HG02571 (cell line): Measurements from ENCODE around the gene EDN3.
"Not testable (repeated sequence)": the region's sequence is repeated elsewhere in the genome, so short reads cannot be mapped to it uniquely, and the experiment has no call there.

Source experiments
- ATAC-seq: cut with Tn5 transposase; IDR thresholded peaks from one replicate; pipeline ENCODE4 v1.9.1; 2021; ENCODE audit warnings: mild to moderate bottlenecking, moderate library complexity; ENCODE audit not compliant: unreplicated experiment

EDN3 gene

DNA sequence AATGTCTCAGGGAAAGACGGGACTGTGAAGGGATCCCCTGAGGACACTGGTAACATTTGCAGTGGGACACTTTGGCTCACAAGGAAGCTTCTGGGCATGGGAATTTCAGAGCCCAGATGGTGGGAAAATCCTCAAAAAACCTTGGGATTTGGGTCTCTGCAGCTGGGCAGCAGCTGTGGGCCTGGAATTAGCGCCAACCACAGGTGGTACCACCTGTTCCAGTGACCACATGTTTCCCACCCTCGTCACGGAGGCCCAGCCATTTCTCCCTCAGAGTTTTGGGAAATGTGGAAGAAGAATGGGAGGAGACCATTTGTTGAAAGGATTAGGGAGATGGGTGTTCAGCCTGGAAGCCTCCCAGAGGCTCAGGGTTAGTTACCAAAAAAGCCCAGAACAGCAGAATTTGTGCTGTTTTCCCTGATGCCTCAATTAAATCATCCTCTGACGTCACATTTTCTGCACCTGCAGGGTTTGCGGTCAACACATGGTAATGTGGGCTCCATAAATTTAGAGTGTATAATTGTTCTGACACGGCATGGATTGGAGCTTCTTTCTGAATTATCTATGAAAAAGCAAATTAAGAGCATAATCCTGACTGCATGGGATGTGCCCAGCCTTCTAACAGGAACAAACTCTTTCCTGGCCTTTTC lies 34.4 kb downstream of the EDN3 start:
- ATAC-seq: no peak

DNA sequence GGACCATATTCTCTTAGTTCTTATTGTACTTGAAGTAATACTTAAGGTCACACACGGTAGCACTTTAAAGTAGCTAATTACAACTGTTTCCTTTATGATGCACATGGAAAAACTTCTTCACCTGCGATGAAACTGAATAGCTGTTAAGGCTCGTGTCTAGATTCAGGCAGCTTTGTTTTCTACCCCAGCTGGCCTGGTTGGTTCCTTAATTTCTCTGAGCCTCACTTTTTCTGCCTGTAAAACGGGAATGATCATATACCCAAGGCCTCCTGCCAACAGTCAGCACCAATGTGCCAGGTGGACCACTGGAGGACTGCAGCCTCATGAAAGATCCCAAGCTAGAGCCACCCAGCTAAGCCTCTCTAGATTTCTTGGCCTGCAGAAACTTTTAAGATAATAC lies 35.0 kb downstream of the EDN3 start:
- ATAC-seq: no peak

DNA sequence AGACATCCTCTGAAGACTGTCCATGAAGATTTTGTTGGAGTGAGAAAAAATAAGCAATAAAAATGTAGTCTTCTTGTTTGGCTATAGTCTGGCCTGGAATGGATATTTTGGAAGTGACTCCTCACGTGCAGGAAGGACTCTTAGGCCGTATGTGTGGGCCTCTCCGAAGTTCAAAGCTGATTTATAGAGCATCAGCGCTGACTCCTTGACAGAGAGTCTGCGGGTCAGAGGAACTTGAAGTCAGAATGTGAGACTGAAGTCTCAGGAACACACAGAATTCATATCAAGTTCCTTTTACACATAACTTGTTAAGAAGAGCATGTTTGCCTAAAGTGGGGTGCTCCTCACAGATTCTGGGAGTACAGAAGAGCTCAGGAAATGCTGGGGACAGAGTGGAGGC lies 36.1 kb downstream of the EDN3 start:
- no peak for ATAC-seq

DNA sequence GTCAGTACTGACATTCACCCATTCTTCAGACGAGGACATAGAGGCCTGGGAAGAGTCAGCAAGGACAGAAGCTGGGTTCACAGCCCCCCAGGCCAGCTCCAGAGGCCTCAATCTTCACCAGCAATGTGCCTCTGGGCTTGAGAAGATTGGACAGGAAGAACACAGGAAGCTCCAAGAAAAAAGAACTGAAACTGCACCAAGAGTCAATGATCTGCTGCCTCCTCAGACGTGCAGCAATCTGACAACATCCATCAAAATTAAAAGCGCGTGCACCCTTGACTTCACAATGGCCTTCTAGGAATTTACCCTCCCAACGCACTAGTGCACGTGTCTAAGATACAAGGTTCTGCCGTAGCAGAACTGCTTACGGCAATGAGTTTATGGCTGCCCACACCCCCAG lies 38.0 kb downstream of the EDN3 start:
- ATAC-seq: not testable (repeated sequence)

DNA sequence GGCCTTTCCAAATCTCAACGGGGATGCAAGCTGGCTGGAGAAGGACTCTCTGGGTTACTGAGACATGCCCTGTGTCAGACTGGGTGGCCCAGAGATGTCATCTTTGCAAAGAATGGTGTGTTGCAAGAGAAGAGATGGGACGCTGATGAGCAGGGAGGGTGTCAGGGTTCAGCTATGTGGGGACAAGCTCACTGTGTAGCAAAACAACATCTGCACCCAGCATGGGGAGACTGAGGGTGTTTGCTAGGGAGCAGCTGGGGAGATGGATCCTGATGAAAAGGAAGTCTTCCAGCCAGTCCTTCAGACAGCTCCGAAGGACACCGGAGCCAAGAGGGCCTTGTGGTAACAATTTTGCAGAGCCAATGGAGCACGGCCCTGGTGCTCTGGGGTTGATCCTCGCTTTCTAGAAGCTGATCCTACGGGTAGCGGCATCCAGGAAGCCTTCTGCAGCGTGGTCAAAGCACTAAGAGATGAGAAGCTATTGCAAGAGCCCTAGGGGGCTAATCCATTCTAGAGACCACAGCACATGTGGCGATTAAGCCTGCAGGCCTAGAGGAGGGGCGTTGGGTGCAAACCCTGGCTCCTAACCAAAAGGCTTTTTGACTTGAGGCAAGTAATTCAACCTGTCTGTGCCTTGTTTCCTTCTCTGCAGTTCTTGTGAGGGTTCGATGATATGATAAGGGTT lies 39.9 kb downstream of the EDN3 start:
- ATAC-seq: no peak

DNA sequence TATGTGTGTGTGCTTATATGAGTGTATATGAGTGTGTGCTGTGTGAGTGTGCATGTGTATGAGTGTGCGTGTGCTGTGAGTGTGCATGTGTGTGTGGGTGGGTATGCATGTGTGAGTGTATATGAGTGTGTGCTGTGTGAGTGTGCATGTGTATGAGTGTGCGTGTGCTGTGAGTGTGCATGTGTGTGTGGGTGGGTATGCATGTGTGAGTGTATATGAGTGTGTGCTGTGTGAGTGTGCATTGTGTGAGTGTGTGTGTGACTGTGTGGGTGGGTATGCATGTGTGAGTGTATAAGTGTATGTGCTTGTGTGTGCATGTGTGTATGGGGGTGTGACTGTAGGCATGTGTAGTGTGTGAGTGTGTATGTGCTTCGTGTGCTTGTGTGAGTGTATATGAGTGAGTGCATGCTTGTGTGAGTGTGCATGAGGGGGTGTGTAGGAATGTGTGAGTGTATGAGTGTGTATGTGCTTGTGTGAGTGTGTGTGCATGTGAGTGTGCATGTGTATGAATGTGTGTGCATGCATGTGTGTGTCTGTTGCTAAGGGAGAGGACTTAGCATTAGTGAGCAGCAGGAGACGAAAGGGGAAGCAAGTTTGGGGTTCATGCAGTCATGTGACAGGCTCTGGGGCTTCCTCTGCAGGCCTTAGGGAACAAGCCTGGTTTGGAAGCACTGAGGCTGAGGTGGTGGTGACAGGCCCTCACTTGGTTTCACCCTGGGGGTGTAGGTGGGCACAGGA lies 41.0 kb downstream of the EDN3 start:
- ATAC-seq: not testable (repeated sequence)

DNA sequence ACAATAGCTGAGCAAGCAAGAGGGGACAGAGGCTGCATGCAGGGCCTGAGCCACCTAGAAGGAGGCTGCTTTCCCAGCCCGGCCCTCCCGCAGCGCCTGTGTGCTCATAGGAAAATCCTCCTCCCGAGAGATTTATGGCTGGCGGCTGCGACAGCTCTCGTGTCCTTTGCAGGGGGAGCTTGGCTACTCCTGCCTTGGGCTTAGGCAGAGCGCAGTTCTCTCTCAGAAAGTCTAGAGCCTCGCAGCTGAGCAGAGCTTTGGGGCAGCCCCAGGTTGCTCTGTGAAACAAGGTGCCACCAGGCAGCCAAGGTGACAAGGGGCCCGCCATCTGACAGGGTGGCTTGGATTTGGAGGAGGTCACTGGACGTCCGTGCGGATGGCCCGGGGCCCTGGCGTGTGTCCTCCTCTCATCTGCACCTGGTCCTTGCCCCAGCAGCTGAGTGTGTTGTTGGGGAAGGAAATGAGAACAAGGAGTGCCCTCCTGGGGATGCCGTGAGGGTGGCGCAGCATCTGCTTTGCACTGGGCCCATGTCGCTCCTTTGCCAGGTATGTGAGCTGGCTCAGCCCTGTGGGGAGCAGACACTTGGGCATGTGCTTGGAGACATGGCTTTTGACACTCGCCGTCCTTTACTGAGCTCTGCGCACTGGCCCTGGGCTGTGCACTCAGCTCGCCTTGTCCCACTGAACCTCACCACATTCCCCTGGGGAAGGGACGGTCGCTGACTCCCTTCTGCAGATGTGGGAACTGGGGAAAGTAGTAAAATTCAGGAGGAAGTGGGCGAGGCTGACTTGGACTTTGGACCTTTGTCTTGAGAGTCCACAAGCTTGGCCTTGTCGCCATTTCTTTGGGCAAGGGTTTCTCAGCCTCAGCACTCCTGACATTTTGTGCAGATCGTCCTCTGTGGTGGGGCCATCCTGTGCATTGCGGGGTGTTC lies 41.9 kb downstream of the EDN3 start:
- ATAC-seq: no peak

DNA sequence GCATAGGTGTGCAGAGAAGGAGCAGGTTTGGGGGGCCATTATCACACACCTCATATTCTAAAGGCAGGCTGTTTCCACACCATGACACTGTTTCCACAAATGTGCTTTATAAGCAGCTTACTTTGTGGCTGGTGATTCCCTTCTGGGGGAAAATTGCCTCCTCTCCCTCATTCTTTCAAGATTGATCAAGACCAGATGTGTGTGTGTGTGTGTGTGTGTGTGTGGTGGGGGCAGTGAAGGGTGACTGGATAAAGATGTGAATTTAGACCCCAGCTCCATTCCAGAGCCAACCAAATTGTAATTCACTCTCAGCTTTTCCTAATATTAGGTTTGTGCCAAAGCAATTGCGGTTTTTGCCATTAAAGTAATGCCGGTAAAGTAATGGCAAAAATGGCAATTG lies 45.6 kb downstream of the EDN3 start:
- no peak for ATAC-seq

DNA sequence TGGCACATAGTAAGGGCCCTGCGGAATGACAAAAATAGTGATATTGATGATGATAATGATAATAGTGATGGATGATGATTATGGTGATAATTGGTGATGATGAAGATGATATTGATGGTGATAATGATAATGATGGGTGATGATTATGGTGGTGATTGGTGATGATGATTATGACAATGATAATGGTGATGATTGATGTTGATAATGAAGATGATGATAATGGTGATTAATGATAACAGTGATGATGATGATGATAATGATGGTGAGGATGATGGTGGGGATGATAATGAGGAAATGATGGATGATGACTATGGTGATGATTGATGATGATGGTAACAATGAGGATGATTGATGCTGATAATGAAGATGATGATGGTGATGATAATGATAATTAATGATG lies 48.9 kb downstream of the EDN3 start:
- ATAC-seq: no peak

DNA sequence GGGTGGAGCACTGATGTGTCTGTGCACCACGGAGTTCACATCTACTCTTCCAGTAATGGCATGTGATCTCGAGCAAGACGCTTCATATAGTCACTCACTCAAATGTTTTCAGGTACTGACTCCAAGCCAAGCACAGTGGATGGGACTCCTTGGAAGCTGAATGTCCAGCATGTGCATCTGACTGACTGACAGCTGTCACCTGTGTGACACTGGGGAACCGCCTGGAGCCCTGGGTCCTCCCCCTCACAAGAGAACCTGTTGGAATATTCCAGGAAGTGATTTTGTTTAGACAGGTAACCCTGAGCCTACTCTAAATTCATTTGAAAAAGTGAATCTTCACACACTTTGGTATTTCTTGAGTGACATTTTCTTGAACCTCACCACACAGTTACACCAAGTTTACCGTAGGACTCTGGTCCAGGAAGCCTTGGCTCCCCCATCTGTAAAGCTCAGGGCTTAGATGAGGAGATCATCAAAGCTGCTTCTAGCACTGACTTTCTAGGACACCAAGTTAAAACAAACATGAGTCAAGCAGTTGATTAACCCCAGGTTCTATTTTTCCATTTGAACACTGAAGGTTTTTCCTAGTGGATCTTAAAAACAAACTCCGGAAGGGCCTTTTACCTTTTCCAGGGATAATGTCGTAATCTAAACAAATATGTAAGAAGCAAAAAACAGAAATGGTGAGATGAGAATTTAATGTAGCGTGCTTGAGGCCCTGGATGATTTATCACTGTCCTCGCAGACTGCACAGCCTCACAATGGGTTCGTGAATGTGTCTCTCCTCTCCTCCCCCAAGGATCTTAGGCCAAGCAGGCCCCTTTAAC lies 50.1 kb downstream of the EDN3 start:
- no peak for ATAC-seq

DNA sequence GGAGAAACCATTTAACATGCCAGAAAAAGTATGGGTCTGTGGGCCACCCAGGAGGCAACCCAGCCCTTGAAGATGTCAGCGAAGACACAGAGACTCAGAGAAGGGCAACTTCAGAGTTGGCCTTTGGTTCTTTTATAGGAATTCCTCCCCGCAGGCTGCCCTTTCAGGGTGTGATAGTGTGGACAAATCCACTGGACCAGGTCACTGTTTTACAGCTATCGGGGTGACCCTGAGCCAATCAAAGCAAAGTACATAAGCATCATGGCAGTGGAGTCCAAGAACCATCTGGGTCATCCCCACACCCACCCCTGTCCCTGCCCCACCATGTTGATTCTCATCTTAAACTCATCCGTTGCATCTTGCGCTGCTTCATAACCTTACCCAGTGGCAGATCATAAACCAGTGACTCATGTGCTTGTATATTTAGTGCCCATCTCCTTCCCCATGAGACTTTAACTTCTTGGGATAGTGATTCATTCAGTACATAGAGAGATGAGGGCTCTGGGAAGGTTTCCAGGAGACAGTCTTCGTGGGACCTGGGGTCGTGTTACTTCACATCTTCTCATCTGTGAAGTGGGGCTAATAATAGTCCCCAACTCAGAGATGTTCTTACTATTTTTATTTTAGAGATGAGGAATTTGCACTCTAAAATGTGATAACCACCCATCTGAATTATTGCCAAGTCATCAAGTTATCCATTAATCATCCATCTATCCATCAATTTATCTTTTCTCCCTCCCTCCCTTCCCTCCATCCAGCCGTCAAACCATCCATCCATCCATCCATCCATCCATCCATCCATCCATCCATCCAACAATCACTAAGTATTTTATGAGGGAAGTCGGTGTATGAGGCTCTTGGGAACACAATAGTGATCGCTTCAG lies 51.0 kb downstream of the EDN3 start:
- ATAC-seq: no peak

DNA sequence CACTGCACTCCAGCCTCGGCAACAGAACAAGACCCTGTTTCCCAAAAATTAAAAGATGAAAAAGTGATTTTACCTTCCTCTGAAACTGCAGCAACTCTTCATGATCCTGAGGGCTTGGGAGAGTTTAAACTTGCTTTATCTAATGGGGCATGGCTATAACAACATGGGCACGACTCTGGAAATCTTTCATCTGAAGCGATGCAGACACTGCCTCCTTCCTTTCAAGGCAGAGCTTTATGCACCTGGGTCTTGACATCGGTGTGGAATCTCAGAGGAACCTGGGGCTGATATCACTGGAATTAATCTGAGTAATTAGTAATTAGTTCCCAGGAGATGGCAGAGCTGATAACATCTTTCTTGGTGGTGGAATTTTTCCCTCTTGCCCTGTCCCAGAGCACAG lies 52.1 kb downstream of the EDN3 start:
- no peak for ATAC-seq

DNA sequence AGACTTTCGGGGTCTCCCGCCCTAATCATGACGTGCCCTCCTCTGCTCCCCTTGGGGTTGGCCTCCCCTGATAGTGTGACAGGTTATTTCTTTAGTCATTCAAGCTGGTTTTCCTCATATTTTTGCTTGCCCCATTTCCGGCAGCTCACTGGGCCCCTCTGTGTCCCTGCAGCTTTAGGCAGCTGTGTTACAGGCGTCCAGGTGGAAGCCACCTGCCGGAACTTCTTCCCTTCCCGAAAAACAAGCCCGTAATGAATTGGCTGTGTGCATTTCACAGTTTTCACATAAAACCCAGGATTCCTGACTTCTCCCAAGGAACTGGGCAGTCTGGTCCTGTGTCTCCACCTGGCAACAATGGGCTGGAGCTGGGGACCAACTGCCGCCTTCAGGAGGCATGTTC lies 52.6 kb downstream of the EDN3 start:
- no peak for ATAC-seq

DNA sequence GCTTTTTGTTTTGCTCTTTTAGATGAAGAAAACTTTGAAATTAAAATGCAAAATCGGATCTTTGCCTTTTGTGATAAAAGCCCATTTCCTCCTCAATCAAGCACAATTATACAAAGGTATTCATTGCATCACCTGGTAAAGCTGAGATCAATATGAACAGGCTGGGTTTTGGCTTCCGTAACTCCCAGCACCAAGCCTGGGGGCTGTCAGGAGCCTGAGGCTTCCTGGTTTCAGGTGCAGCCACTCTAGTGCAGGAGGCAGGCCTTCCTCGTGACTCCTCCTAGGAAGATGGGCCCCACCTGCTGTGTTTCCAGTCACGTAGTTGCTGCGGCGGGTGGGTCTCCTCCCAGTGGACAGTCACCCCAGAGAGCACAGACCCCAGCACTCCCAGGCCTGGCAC lies 54.0 kb downstream of the EDN3 start:
- no peak for ATAC-seq

DNA sequence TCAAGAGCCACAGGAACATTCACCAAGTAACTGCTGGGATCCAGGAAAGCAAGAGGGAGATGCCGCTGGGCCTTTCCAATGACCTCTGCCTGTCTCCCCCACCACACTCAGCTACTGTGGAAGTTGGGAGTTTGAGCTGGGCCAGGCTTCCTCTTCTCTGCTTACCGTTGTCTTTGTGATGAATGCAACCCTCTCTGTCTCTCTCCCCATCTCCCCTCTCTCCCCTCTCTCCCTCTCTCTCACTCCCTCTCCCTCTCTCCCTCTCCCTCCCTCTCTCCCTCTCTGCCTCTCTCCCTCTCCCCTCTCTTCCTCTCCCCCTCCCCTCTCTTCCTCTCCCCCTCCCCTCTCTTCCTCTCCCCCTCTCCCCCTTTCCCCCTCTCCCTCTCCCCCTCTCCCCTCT lies 54.8 kb downstream of the EDN3 start:
- ATAC-seq: no peak

DNA sequence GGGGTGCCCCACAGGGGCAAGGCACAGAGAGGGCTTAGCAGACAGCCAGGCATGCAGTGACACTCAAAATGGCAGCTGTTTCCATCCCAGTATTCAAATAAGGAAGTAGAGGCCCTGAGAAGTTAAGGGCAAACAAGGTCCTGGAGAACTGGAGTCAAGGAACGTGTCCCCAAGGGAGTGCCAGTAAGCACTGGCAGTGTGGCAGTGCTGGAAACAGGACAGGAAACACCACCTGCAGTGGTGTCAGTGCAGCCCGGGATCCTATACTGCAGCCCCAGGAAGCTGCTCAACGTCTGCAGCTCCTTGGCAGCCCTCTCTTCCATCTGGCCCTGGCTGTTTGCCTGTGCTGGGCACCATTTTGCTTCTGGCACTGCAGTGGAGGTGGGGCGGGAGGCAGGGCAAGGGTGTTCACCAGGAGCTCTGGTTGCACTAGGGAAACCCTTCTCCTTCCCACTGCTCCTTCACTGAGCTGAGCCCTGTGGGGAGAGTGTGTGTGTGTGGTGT lies 56.3 kb downstream of the EDN3 start:
- no peak for ATAC-seq

DNA sequence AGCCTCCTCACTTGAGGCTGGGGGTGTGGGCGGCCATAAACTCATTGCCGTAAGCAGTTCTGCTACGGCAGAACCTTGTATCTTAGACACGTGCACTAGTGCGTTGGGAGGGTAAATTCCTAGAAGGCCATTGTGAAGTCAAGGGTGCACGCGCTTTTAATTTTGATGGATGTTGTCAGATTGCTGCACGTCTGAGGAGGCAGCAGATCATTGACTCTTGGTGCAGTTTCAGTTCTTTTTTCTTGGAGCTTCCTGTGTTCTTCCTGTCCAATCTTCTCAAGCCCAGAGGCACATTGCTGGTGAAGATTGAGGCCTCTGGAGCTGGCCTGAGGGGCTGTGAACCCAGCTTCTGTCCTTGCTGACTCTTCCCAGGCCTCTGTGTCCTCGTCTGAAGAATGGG lies 58.4 kb downstream of the EDN3 start:
- not testable (repeated sequence) for ATAC-seq

DNA sequence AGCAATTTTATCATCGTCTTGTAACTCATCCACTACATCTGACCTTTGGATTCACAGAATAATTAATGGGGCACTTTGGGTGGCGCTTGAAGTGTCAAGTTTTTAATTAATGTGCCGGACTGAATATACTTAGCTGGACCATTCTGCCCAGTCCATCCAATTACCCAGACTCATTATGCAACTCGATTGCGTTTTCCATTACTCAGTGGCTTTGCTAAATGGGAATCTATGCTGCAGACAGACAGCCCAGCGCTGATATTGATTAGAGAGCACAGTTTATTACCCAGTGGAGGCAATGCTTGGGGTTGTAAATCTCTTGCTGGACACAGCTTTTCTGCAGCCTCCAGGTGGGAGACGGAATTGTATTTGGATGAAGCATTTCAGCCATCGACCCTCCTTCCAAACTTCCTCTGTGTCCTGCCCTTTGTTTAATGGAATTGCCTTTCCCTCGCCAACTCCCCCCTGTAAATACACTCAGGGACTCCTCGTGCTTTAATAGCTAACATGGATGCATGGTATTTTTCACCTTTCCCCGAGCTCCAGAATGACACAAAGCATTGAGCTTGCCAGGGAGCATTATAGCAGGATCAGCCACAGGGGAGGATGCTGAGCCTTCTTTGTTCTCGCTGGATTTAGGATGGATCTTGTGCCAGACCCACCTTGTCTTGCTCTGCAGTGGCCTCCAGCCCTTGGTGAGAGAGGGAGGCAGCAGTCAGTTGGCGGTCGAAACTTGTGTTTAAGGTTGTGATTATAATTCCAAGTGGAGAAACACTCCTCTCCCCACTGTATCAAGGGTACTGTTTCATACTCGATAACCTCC lies 59.7 kb downstream of the EDN3 start:
- ATAC-seq: no peak
